ENCODE data around the gene LCNL1.

Gene LCNL1

DNA sequence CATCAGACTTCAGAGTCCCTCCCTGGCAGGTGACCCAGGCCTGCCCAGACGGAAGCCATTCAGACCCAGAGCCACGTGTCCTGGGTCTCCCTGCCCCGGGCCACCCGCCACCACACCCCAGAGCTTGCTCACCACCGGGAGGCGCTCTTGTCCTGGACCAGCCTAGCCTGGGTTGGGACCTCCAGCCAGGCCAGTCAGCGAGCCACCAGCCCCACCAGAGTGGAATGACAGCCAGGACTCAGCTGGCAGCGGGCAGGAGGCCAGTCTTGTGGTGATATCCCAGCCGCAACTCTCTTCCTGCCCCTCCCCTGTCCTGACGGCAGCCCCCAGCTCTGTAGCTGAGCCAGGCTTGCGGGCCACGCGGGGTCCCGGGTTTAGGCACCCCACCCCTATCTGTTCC is 7.1 kb upstream of the LCNL1 start:
- DNase-seq (ENCODE audit: low read depth), result no peak

DNA sequence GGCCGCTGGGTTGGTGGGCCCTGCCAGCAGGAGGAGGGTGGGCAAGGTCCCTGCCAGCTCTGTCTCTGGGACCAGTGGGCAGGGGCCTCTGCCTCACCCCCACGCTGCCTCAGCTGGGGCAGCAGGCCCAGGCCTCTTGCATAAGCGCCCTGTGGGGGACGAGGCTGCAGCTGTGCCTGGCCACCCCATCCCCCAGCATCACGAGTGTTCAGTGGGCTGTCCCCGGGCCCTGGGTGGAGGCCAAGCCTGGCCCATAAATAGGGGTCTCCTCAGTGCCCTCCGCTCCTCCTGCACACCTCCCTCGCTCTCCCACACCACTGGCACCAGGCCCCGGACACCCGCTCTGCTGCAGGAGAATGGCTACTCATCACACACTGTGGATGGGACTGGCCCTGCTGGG is 5.6 kb upstream of the LCNL1 start, which contains the start of gene PTGDS:
Gene PTGDS, plus strand, starts transcription at position 282 of the 400 bp plus-strand sequence. Its CDS starts 75 bp downstream, at position 357.
- DNase-seq (ENCODE audit: low read depth), result no peak

DNA sequence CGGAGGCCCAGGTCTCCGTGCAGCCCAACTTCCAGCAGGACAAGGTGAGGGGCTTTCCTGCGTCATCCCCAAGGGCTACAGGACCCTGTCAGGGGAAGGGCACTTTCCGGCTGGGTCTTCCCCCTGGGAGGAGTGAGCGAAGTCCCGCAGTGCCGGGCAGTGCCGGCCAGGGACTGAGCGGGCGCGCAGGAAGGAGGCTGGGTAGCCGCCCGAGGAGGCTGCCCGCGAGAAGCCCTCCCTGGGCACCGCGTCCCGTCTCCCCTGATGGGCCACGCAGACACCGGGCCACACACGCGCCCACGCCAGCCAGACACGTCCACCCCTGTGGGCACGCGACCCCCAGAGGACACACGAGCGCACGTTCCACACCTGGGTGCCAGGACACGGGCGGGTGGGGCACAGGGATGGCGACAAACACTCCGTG is 5.1 kb upstream of the LCNL1 start:
- DNase-seq (ENCODE audit: low read depth), result no peak

DNA sequence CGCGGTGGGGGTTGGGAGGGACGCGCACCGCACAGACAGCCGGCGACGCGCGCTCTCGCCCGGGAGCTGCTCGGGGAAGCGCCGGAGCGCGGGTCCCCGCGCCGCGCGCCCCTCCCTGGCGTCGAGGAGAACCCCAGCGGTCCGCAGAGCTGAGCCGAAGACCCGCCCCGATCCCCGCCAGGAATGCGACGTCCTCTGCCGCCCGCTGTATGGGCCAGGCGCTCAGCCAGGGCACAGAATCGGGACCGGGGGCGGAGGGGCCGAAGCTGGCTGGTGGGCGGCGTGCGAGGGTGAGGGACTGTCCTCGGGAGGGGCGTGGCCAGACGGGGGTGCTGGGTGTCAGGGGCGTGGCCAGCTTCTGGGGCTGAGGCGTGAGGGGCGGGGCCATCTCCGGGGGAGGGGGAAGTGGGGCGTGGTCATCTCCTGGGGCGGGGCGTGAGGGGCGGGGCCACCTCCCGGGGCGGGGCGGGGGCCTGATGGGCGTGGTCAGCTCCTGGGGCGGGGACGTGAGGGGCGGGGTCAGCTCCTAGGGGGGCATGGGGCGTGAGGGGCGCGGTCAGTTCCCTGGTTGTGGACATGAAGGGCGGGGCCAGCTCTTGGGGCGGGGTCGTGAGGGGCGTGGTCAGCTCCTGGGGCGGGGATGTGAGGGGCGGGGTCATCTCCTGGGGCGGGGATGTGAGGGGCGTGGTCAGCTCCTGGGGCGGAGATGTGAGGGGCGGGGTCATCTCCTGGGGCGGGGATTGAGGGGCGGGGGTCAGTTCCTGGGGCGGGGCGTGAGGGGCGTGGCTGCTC is 4.5 kb upstream of the LCNL1 start:
- DNase-seq (ENCODE audit: low read depth), result peak; percentile 59

DNA sequence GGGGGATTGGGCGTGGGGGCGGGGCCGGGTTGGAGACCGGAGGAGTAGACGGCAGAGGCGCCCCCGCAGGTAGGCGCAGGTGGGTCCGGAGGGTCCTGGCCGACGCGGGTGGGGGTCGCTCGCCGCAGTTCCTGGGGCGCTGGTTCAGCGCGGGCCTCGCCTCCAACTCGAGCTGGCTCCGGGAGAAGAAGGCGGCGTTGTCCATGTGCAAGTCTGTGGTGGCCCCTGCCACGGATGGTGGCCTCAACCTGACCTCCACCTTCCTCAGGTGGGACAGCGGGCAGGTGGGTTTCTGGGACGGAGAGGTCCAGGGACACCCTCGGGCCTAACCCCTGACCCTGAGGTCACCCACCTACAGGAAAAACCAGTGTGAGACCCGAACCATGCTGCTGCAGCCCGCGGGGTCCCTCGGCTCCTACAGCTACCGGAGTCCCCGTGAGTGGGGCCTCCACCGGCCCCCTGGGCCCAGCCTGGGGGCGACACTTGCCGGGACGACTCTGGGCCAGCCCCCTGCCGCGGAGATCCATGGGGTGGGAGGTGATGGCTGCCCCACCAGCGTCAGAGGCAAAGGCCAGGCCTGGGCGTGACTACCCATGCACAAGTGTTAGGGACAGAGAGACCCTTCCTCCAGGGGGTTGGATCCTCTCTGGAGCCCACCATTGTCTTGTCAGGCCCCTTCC is 3.8 kb upstream of the LCNL1 start:
- no peak for DNase-seq (ENCODE audit: low read depth)

DNA sequence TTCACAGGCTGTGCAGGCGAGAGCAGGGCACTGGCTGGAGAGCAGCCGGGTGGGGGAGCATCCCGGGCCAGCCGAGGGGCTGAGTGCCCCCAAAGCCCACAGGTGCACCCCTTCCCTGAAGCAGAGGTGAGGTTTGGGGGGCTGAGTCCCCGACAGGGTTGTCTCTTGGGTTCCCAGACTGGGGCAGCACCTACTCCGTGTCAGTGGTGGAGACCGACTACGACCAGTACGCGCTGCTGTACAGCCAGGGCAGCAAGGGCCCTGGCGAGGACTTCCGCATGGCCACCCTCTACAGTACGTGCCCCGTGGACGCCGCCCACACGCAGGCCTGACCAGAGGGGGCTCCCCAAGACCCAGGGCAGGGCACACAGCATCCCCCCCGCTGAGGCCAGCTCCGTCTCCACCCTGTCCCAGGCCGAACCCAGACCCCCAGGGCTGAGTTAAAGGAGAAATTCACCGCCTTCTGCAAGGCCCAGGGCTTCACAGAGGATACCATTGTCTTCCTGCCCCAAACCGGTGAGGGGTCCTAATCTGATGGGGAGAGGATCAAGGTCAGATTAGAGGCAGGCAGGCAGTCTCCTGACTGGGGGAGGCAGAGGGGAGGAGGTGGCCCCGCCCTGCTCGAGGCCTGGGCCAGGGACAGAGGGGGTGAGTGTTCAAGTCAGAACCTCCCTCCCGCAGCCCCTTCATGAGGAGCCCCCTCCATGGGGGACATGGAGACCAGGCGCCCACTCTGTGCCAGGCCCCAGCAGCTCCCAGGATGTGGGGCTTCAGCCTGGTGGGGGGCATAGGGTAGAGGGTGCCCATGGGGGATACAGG is 2.8 kb upstream of the LCNL1 start:
- no peak for DNase-seq (ENCODE audit: low read depth)

DNA sequence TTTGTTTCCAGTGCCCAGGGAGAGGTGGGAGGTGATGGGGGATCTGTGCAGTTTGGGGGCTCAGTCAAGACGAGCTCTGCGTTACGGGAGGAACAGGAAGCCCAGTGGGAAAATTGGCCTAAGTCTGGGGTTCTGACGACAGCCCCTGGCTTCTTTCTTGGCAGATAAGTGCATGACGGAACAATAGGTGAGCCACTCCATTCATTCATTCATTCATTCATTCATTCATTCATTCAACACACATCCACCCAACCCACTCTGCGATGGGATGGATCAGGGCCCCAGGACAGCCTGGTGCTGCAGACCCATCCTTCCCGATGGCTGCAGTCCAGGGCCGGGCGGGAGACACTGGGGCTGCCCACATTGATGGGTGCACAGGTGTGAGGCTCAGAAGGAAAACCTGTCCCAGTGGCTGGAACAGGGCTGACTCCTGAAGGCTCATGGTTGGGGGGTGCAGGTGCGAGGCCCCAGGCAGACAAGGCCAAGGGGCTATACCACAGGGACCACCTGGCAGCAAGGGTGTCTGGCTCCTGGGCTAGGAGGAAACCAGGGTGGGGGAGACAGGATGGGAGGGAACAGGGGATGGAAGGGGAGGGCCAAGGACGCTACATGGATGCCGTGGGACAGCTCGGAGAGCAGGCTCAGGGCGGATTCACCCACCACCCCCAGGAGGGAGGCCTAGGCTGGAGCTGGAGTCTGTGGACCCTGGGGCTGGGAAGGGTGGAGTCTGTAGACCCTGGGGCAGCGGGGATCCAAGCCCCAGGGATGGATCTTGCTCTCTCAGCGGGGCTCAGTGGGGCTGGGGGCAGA is 1.9 kb upstream of the LCNL1 start:
- no peak for DNase-seq (ENCODE audit: low read depth)

DNA sequence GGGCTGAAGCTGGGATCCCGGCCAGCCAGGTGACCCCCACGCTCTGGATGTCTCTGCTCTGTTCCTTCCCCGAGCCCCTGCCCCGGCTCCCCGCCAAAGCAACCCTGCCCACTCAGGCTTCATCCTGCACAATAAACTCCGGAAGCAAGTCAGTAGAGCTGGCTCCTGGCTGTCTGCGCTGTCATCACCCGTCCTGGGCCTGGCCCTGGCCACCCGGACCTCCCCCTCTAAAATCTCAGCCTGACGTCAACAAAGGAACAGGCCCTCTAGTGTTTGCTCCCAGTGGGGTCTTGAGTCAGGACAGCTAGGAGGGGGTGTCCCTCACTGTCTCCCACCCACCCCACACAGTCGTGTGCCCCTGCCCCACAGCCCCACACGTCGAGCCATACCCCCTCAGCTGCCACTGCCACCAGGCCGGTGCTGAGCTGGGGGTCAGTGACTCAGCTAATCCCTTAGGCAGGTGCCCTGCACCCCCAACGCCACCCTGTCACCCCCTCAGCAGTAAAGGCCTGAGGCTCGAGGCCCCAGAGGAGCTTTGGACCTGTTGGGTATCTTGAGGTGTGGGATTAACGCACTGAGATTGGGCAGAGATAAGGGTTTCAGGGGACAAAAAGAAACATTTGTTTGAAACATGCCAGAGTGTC is 1.1 kb upstream of the LCNL1 start:
- no peak for DNase-seq (ENCODE audit: low read depth)

DNA sequence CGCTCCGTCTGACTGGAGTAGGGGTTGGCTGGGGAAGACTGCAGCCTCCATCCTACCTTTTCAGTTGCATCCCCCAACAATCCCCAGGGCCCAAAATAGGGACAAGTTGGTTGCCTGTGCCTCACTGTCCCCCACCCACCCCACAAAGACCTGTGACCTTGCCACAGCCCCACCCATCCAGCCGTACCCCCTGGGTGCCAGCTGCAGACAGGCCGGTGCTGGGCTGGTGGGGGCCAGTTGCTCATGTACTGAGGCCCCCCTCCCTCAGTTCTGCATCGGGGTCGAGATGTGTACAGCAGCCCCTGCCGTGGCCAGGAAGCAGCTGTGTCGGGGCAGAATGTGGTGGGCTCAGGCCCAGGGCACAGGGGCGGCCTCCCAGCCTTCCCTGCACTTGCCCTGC is 374 bp downstream of the LCNL1 start:
- DNase-seq (ENCODE audit: low read depth), result no peak

DNA sequence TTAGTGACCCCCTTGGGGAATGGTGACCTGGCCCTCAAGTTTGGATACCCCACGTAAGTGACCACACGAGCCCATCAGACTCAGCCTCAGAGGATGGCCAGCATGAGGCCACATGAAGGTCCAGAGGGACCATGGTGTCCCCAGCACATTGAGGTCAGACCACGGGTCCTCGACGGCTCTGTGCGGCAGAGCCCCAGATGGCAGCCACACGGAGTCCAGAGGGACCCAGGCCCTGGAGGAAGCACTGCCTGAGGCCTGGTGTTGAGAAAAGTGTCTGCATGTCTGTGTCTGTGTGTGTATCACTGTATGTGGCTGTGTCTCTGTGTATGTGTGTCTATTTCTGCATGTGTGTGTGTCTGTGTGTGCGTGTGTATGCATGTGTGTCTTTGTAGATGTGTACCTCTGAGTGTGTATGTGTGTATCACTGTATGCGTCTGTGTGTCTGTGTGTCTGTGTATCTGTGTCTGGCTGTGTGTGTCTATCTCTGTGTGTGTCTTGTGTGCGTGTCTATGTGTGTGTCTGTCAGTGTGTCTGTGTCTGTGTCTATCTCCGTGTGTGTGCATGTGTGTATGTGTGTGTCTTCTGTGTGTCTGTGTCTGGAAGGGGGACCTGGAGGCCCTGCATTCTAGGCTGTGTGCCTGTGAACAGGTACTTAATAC is 992 bp downstream of the LCNL1 start:
- DNase-seq (ENCODE audit: low read depth), result no peak

DNA sequence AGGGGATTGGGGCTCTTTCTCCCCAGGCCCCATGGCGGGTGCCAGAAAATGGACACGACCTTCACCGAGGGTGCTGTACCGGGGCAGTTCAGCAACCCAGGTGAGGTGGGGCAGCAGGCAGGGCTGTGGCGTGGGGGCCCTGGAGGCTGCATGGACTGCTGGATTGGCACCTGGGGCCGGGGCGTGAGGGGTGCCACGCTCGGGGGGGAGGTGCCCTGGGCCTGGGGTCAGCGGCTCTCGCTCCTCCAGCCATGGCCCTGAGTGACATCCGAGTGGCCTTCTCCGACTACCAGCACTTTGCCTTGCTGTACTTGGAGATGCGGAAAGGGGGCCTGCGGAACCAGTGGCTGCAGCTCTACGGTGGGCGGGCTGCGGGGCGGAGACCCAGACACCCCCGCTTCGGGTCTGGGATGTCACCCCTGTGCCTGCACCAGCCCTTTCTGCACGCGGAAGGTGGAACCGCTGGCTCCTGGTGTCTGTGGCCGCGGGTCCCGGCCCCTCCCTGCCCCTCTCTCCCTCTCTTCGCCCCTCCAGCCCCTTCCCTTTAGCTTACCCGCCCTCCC is 1.8 kb downstream of the LCNL1 start:
- DNase-seq (ENCODE audit: low read depth), result no peak

DNA sequence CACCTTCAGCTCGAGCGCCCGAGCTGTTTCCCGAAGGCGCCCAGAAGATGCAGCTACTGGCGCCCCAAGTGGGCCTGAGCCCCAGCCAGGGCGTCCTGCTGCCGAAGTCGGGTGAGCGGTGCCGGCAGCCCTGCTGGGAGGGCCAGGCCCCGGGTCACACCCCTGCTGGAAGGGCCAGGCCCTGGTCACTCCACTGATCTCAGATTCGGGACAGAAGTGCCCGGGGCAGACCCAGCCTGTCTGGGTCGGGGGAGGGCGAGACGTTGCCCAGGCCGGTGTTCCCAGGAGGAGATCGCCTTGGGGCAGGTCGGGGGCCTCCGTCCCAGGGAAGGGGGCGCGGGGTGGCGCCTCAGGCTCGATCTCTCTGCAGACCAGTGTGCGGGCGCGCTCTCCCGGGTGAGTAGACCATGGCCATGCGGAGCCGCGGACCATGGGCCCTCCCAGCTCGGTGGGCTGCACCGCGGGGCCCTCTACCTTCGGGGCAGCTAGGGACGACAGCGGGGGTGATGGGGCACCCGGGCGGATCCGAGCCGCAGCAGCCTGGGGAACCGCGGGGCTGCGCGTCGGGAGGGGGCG is 2.3 kb downstream of the LCNL1 start:
- DNase-seq (ENCODE audit: low read depth), result no peak

DNA sequence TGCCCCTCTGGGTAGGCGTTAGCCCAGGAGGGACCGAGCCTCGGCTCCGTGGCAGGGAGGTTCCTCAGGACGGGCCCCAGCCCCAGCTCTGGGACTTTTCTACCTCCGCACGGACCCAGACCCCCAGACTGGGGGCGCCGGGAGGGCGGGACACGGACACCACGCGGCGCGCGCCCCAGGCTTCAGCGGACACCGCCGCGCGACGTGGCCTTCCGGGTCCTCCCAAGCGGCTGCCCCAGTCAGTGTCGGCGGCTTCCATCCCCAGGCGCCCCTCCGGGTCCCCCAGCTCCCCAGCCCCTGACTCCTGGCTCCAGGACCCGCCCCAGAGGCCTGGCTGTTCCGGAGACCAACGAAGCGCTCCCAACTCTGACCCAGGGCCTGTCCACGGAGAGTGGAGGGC is 3.1 kb downstream of the LCNL1 start:
- no peak for DNase-seq (ENCODE audit: low read depth)

DNA sequence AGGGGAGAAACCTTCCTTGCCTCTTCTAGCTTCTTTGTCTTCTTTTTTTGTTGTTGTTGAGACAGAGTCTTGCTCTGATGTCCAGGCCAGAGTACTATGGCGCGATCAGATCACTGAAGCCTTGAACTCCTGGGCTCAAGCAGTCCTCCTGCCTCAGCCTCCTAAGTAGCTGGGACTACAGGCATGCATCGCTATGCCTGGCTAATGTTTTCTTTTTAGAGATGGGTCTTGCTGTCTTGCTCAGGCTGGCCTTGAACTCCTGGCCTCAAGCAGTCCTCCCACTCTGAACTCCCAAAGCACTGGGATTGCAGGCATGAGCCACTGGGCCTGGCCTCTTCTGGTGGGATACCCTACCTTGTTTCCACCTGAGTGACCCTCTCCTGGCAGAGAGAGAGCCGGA is 6.1 kb downstream of the LCNL1 start:
- DNase-seq (ENCODE audit: low read depth), result no peak

DNA sequence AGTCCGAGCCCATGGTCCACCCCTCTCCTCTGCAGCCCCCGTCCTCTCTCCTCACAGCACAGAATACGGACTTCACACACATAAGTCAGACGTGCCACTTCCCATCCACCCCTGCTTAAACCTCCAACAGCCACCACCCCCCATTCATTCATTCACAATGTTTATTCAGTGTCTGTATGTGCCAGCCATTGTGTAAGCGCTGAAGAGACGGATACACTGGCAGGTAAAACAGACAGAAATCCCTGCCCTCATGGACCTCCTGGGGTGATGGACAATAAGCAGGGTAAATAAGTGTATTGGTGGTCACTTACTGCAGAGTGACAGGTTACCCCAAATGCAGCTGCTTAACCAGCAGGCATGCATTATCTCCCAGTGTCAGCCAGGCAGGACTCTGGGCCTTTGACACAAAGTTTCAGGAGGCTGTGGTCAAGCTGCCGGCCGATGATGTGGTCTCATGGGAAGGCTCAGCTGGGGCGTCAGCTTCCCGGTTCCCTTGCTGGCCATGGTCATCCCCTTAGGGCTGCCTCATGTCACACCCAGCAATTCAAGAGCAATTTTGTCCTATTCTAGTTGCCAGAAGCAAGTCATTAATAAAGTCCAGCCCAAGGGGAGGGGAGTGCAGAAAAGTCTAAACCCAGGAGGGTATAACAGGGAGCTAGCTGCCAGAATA is 7.6 kb downstream of the LCNL1 start:
- DNase-seq (ENCODE audit: low read depth), result no peak

DNA sequence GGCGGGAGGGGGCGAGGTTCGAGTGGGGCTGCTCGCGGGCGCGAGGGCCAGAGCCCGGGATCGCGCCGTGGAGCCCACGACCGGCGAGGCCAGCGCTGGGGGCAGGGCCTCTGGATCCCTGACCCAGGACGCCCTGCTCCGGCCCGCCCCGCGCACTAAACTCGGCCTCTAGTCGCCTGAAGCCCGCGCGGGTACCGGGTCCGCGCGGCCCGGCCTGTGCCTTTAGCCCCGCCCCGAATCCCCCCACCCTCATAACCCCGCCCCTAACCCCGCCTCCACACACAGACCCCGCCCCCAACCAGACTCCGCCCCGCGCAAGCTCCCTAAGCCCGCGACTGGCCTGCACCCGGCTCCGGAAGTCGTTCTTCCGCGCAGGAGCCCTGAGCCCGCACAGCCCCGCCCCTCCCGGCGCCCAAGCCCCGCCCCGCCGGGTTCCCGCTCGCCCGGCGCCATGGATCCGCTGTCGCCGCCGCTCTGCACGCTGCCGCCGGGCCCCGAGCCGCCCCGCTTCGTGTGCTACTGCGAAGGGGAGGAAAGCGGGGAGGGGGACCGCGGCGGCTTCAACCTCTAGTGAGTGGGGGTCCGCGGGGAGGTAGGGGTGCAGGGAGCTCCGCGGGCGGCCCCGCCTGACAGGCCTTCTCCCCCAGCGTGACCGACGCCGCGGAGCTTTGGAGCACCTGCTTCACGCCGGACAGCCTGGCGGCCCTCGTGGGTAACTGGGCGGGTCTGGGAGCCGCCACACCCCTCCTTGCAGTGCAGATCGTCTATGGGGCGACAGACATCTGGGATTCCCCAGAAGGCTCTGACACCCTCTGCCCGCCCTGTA is 9.4 kb downstream of the LCNL1 start, which contains the start of gene PAXX:
Gene PAXX, plus strand, starts transcription at position 430 of the 826 bp plus-strand sequence. Its CDS starts 22 bp downstream, at position 452.
- peak; percentile 91 for DNase-seq (ENCODE audit: low read depth)

DNA sequence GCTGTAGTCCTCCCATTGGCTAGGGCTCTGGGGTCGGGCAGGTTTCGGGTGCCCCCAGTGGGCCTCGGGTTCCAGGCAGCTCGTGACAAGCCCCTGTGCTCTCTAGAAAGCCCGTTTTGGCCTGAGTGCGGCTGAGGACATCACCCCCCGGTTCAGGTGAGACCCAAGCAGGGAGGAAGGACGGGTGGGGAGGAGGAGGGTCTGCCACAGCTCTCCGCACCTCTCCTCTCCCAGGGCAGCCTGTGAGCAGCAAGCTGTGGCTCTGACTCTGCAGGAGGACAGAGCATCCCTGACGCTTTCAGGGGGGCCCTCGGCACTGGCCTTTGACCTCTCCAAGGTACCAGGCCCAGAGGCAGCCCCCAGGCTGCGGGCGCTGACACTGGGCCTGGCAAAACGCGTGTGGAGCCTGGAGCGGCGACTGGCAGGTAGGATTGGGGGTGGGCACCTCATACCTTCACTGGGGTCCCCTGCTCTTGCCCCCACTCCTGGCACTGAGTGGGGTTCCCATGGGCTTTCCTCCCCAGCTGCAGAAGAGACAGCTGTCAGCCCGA is 10.1 kb downstream of the LCNL1 start:
- DNase-seq (ENCODE audit: low read depth), result no peak
